HepG2 (cell line): ENCODE results near the gene ENGASE. TPM values are rescaled to one million over a fixed set of nuclear protein-coding genes. Genes with fewer than 3 reads are reported as not detected.
A peak's percentile ranks its signal among the peaks of the same experiment; 100 is the strongest.

ENCODE experiments used
- ATAD3A ChIP-seq: sonication (generic); formaldehyde crosslinking; IDR thresholded peaks from 2 replicates; pipeline ENCODE4 v1.4.0; 2020; ENCODE audit warnings: missing genetic modification reagents
- CAMTA2 ChIP-seq: sonication (generic); formaldehyde crosslinking; IDR thresholded peaks from 2 replicates; pipeline ENCODE4 v1.4.0; 2020; ENCODE audit warnings: mild to moderate bottlenecking, missing genetic modification reagents, borderline replicate concordance
- CSRNP1 ChIP-seq: sonication (generic); formaldehyde crosslinking; IDR thresholded peaks from 2 replicates; pipeline ENCODE4 v1.8.1; 2023; ENCODE audit warnings: mild to moderate bottlenecking, missing genetic modification reagents
- EED ChIP-seq: sonication (generic); formaldehyde crosslinking; IDR thresholded peaks from 2 replicates; pipeline ENCODE4 v1.5.0; 2020; ENCODE audit warnings: mild to moderate bottlenecking, missing genetic modification reagents
- JDP2 ChIP-seq: sonication (generic); formaldehyde crosslinking; IDR thresholded peaks from 2 replicates; pipeline ENCODE4 v1.8.1; 2022; ENCODE audit warnings: missing genetic modification reagents, borderline replicate concordance
- MEF2D ChIP-seq: sonication (generic); formaldehyde crosslinking; IDR thresholded peaks from 2 replicates; pipeline ENCODE4 v1.5.1; 2020; ENCODE audit warnings: mild to moderate bottlenecking, missing genetic modification reagents
- NONO ChIP-seq, 2 experiments: fragments of 450-650 bp in 1 of 2; sonication (generic) in 1 of 2; formaldehyde crosslinking in 1 of 2; IDR thresholded peaks in 1 of 2; conservative IDR thresholded peaks in 1 of 2; 2 replicates each; pipeline versions ENCODE4 v1.6.1 to v1.8.0; 2017 to 2022; ENCODE audit warnings: mild to moderate bottlenecking in 1 of 2, missing genetic modification reagents in 1 of 2, moderate library complexity in 1 of 2
- NR1H2 ChIP-seq: sonication (generic); formaldehyde crosslinking; IDR thresholded peaks from 2 replicates; pipeline ENCODE4 v1.8.1; 2022; ENCODE audit warnings: low read depth, missing genetic modification reagents, borderline replicate concordance
- PCBP2 ChIP-seq: fragments of 200-400 bp; formaldehyde crosslinking; optimal IDR thresholded peaks from 2 replicates; pipeline ENCODE3; 2018; ENCODE audit warnings: low read length, low read depth; ENCODE audit not compliant: poor library complexity, severe bottlenecking
- POLR2G ChIP-seq: fragments of 200-400 bp; formaldehyde crosslinking; IDR thresholded peaks from 2 replicates; pipeline ENCODE4 v1.6.1; 2018; ENCODE audit warnings: mild to moderate bottlenecking, low read depth, low read length, moderate library complexity
- PRDM4 ChIP-seq: sonication (generic); formaldehyde crosslinking; IDR thresholded peaks from 2 replicates; pipeline ENCODE4 v1.9.0; 2021; ENCODE audit warnings: missing genetic modification reagents, borderline replicate concordance
- SMAD3 ChIP-seq: sonication (generic); formaldehyde crosslinking; IDR thresholded peaks from 2 replicates; pipeline ENCODE4 v1.4.0; 2020; ENCODE audit warnings: missing genetic modification reagents
- SNRNP70 ChIP-seq: fragments of 200-400 bp; formaldehyde crosslinking; IDR thresholded peaks from 2 replicates; pipeline ENCODE4 v1.6.1; 2017; ENCODE audit warnings: mild to moderate bottlenecking, low read depth, low read length, moderate library complexity
- ZKSCAN5 ChIP-seq: sonication (generic); formaldehyde crosslinking; IDR thresholded peaks from 2 replicates; pipeline ENCODE4 v1.5.1; 2020; ENCODE audit warnings: mild to moderate bottlenecking, missing genetic modification reagents
- ZKSCAN8 ChIP-seq: IDR thresholded peaks from 2 replicates; pipeline ENCODE4 v1.6.1; 2016; ENCODE audit warnings: borderline replicate concordance, missing genetic modification reagents, missing compliant biosample characterization
- ZMYM4 ChIP-seq: sonication (generic); formaldehyde crosslinking; IDR thresholded peaks from 2 replicates; pipeline ENCODE4 v1.8.1; 2023; ENCODE audit warnings: mild to moderate bottlenecking, missing genetic modification reagents
- ZNF276 ChIP-seq: sonication (generic); formaldehyde crosslinking; IDR thresholded peaks from 2 replicates; pipeline ENCODE4 v1.4.0; 2020; ENCODE audit warnings: mild to moderate bottlenecking, low read depth, missing genetic modification reagents
- ZNF280D ChIP-seq: sonication (generic); formaldehyde crosslinking; IDR thresholded peaks from 2 replicates; pipeline ENCODE4 v1.5.1; 2020; ENCODE audit warnings: mild to moderate bottlenecking, missing genetic modification reagents
- ZNF878 ChIP-seq: sonication (generic); formaldehyde crosslinking; IDR thresholded peaks from 2 replicates; pipeline ENCODE4 v1.8.1; 2023; ENCODE audit warnings: mild to moderate bottlenecking, missing genetic modification reagents, moderate library complexity
- polyA plus RNA-seq, 8 experiments: library from polyadenylated mRNA; depleted of rRNA in 3 of 8; stranded (reverse) in 7 of 8; unstranded in 1 of 8; fragments of >200 nt; fragmentation: Illumina TruSeq in 4 of 8; extraction: Trizol in 4 of 8; gene quantifications; 2 replicates each; pipeline versions ENCODE4 v1.2.1 to v1.2.3, GENCODE V29; 2011 to 2016; ENCODE audit warnings: low read depth in 4 of 8, missing spikeins in 1 of 8, mixed read lengths in 1 of 8; ENCODE audit not compliant: insufficient read depth in 1 of 8
- total RNA-seq, 5 experiments: library from RNA; depleted of rRNA; stranded (reverse); fragments of >200 nt; fragmentation: Illumina TruSeq; extraction: Trizol; gene quantifications; 2 replicates each; pipeline ENCODE4 v1.2.3, GENCODE V29; 2016; ENCODE audit warnings: low read depth in 1 of 5

The ENGASE gene
- total and polyA plus RNA-seq, 2 of the 13 experiments (the other 11 are each of a cell fraction or from before 2014, with no cell fraction given), result 10.6 to 18.1 TPM

GRCh38 chr17:79026376-79027273 is 48.0 kb upstream of the ENGASE start (continued):
- TF ChIP-seq ZMYM4 (peak; percentile 65), NONO (IDR thresholded peaks at IDR 0.05) (no peak), NONO (CRISPR knock-in tag; conservative IDR thresholded peaks at IDR 0.05) (no peak), ZKSCAN8 (peak; percentile 86; the same call in 1 of the 2 replicates), SNRNP70 (no peak), CSRNP1 (CRISPR knock-in tag) (0 out of 2 replicates have a peak, but pooled peaks have one; percentile 23), MEF2D (peak; percentile 21; the same call in 1 of the 2 replicates), ZNF280D (peak; percentile 52; the same call in 1 of the 2 replicates), CAMTA2 (CRISPR knock-in tag) (no peak), PRDM4 (CRISPR knock-in tag) (peak; percentile 61; the same call in 1 of the 2 replicates), NR1H2 (CRISPR knock-in tag) (no peak), ZKSCAN5 (0 out of 2 replicates have a peak, but pooled peaks have one; percentile 75), SMAD3 (CRISPR knock-in tag) (peak; percentile 77), ZNF276 (CRISPR knock-in tag) (no peak), ATAD3A (no peak), POLR2G (peak; percentile 75), PCBP2 (no peak), ZNF878 (peak; percentile 97), JDP2 (CRISPR knock-in tag) (no peak), EED (CRISPR knock-in tag) (no peak)
